OCI-LY7 (cell line): ENCODE results near the gene SOX4.

ENCODE experiments used
- CTCF ChIP-seq: fragments of 200-600 bp; sonication (generic); conservative IDR thresholded peaks from 2 replicates; pipeline ENCODE4 v1.5.1; 2014; ENCODE audit warnings: mild to moderate bottlenecking, antibody characterized with exemption, low read length, moderate library complexity, mixed read lengths
- EZH2phosphoT487 ChIP-seq: fragments of 200-600 bp; sonication (generic); IDR thresholded peaks from 2 replicates; pipeline ENCODE4 v1.6.1; 2018; ENCODE audit warnings: low read depth, borderline replicate concordance, mild to moderate bottlenecking, mixed run types, antibody characterized with exemption, low read length, moderate library complexity, mixed read lengths

GRCh38 chr6:21614226-21614625 is 20.7 kb downstream of the SOX4 start:
- TF ChIP-seq CTCF: no peak
- no peak for TF ChIP-seq EZH2phosphoT487
